Effector CD8-positive, alpha-beta T cell (primary cell): Measurements from ENCODE around the gene BRD3.

Experiments used
- DNase-seq: peaks from one replicate; lab custom pipeline; 2025; lab: John Stamatoyannopoulos, UW

Gene BRD3

DNA sequence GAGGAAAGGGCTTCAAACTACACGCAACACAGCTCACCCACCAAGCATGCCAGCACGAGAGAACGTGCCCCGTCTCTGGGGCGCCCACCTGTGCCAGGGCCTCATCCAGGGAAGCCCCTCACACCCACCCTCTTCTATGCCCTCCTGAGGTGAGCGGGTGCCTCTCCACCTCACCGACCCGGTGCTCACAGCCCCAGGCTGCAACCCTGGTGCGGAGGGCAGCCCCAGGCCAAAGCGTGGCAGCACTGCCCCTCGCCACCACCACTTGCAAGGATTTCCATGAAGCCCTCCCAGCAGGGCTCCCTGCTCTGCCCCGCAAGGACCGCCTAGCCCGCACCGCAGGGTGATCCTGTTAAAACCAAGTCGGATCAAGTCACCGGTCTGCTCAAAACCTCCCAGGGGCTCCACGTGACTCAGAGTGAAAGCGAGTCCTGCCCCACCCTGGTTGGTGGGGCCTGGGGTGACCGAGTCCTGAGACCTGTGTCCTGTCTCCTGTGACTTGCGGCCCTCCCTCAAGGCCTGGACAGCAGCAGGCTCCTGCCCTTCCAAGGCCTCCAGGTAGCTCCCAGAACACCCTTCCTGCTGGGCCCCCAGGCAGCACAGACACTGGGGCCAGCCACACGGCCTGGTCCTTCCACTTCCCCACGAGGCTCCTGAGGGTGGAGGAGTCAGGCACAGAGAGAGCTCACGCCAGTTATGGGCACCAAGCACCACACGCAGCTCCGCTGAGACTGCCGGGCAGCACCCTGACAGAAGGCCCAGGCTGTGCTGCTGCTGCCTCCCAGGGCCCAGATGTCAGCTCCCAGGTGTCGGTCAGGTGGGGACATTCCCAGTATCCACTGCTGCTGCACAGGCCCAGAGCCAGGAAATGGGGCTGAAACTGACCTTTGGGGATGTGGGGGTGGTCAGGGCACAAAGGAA is 12.7 kb downstream of the BRD3 start:
- no peak for DNase-seq

DNA sequence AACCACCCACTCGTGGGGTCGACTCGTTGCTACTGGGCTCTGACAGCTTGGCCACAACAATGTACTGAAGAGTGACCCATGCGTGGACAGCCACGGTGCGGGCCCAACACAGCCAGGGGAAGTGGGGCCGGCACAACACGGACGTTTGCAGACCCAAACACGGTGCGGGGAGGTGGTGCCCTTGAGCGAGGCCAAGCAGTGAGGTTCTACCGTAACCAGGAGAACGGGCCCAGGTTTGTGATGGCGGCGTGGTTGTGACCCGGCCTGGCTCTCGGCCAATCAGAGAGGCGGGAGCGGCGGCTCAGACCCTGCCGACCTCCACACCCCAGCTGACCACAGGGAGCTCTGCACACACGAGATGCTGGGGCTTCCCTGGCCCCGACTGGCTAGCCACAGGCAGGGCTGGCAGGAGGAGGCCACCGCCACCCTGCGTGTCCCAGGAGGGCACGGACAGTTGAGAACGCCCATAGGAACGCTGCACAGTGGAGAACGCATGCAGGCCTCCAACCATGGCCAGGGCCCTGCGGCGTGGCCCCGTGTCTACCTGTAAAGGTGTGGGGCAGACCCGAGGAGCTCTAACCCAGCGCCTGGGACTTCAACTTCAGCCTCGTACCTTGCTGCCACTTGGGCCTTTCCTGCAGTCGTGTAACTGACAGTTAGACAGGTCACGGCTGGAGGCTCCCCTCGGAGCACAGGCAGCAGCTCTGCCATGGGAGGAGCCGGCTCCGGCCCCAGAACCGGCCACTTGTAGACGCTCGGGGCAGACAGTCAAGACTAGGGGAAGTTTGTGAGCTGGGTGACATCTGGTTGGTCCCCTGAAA is 13.7 kb downstream of the BRD3 start:
- DNase-seq: no peak

DNA sequence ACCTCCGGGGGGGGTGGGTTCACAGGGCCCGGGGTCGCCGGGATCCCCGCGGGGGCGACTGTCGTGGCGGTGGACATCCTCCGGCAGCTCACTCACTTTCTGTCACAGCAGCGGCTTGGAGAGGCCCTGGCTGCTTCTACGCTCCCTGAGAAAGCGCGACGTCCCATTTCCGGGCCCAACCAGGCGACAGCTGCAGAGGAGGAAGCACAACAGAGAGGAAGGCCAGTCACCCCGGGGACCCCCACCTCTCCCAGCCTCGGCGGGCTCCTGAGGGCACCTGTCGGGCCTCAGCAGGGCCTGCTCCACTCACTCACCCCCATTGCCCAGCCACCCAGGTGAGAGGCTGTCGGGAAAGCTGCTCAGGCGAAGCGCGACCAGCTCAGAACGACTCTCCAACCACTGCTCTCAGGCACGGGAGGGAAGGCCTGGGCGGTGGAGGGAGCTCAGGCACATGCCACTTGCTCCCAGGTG is 14.4 kb downstream of the BRD3 start:
- no peak for DNase-seq

- DNase-seq: no peak
These were observed 14.9 kb downstream of the BRD3 start for GRCh38 chr9:134052941-134053340.

- no peak for DNase-seq
These were observed 15.3 kb downstream of the BRD3 start for GRCh38 chr9:134052491-134052890.

DNA sequence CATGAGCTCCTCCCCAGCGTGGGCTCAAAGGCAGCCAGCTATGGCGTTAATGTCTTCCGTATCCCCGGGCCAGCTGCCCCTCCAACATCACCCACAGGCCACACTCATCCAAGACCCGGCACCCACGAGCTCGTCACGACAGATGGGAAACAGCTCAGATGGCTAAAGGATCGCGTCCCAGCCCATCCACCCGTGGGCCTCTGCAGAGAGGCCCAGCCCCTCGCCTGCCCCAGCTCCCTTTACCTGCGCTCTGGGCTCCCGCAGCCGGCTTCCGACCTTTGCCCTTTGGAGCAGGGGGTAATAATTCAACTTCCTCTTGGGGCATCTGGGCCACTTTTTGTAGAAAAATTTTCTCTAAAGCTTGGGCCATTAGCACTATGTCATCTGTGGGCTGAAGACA is 16.5 kb downstream of the BRD3 start:
- DNase-seq: no peak

DNA sequence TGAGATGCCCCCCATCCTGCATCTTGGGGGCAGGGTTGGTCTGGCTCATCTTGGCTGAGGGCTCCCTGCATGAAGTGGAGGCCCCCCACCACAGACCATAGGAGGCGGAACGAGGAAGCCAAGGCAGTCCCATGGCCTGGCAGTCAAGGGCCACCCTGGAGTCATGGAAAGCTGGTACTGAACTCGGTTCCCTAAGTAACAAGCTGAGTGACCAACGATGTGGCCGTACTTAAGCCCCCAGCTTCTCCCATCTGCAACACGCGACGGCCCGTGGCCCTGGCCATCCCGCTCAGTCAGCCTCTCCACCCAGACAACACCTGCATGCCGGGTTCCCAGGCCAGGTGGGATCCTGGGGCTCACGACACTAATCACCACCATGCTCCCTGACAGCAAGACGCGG is 17.1 kb downstream of the BRD3 start:
- DNase-seq: no peak

GRCh38 chr9:134049772-134050588 is 17.8 kb downstream of the BRD3 start:
- no peak for DNase-seq

DNA sequence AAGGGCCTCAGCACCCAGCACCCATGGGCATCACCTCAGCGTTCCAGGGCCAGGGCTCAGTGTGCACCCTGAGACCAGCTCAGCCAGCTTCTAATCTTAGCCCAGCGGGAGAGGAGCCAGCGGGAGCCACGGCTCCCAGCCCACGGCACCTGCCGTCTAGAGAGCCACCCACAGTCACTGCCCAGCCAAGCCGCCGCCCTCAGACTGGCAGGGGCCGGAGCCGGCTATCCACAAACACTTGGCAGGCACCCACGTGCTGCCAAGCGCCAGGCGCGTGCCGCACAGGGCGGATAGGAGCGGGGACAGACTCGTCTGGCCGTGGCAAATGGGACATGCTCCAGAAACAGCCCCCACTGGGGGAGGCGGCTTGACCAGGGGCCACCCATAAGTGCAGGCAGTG is 18.6 kb downstream of the BRD3 start:
- no peak for DNase-seq

DNA sequence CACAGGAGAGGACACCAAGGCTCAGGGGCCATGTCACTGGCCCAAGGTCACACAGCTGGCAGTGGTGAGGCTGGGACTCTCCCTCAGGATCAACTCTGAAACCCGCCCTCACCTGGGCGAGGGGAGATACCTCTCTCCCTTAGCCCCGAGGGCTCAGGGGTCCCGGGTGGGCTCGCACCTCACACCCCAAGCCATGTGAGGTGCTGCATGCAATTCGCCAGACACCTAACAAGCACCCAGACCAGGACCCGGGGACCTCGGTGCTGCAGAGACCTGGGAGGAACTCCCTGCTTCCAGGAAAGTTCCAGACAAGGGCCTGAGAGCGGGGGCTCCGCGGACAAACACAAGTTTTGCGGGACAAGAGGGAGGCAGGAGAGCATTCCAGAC is 19.3 kb downstream of the BRD3 start:
- DNase-seq: no peak

DNA sequence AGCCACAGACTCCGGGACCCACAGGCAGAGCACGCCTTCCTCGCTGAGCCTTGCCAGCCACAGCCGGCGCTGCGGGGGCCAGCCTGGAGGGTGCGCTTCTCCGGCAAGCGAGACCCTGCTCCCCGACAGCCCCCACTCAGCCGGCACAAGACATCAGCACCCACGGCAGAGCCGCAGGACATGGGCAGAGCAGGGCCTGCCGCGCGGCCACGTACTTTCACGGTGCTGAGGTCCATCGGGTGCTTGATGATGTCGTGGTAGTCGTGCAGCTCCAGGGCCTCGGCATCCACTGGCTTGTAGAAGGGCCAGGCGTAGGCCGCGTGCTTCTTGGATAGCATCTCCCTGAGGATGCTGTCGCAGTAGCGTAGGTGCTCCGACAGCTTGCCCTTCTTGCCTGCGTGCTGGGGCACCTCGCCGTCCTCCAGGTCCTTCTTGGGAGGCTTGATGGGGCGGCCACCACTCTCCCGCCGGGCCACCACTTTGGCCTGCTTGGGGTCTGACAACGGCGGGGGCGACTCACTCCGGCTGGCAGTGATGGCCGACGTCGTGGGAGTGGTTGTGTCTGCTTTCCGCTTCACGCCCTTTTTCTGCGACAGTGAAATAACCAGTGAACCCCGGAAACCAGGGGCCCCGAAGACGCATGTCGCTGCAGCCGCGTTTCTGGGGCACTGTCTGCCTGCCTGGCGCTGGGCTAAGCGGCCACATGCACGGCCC is 19.8 kb downstream of the BRD3 start:
- no peak for DNase-seq

GRCh38 chr9:134046894-134047681 is 20.7 kb downstream of the BRD3 start:
- no peak for DNase-seq

- no peak for DNase-seq
These were observed 21.8 kb downstream of the BRD3 start for GRCh38 chr9:134045841-134046544.

DNA sequence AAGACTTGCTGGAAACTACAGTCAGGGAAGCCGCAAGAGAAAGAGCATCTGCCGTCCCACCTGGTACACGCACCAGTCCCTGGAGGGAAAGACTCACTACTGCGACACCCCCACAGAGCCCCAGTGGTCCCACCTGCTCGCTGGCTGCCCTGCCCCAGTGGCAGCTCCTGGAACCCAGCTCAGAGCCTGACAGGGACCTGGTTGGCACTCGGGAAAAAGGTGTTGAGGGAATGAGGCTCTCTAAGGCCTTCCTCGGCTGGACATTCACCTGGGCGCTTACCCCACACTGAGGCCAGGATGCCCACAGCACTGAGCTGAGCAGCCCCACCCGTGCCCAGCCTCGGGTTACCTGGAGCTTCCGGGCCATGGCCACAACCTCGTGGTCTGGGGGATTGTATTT is 22.9 kb downstream of the BRD3 start:
- DNase-seq: no peak

DNA sequence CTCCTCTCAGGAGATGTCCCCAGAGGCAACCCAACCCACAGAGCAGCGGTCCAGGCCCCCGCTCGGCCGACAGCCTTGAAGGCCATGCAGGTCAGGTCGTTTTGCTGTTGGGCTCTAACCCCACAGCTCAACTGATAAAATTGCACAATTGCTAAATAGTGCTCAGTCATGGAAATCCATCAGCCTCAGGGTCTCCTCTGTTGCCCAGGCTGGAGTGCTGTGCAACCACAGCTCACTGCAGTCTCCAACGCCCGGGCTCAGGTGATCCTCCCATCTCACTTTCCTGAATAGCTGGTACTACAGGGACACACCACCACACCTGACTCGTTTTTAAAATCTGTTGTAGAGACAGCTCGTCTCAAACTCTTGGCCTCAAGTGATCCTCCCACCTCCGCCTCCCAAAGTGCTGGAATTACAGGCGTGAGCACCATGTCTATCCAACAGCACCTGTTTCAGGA is 24.3 kb downstream of the BRD3 start:
- DNase-seq: no peak

GRCh38 chr9:134041649-134041962 is 26.2 kb downstream of the BRD3 start:
- no peak for DNase-seq

DNA sequence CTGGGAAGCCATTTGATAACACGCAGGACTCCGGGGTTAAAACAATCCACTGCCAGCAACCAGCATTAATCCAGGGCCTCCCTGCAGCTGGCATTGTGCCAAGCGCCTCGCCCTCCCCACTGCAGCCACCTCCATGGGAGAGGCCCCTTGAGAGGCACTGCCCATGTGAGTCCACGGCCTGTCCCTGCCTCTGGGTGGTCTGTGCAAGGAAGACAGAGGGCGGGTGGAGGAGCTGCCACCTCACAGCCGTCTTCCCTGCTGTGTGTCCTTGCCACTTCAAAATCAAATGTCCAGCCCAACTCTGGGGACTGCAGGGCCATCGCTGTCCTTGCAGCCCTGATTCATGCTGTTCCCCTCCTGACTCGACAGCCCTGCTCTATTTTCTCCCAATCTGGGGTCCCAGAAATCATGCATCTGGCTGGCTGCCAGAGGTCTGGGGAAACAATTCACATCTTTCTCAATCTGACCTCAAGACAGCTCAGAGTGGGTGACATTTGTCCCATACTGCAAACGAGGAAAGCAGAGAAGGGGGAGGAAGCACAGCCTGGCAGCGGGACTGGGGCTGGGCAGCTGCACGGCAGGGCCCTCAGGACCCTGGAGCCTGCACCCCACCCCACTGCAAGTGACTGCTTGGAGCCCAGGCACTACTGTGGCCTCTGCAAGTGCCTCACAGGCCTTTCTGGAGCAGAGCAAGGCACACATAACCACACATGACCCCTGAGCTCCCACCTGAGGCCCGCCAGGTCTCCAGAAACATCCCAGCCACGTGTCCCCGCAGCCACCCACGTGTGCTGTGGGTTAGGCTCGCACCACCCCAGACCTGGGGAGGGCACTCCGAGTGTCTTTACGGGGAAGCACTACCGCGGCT is 26.8 kb downstream of the BRD3 start:
- DNase-seq: no peak

DNA sequence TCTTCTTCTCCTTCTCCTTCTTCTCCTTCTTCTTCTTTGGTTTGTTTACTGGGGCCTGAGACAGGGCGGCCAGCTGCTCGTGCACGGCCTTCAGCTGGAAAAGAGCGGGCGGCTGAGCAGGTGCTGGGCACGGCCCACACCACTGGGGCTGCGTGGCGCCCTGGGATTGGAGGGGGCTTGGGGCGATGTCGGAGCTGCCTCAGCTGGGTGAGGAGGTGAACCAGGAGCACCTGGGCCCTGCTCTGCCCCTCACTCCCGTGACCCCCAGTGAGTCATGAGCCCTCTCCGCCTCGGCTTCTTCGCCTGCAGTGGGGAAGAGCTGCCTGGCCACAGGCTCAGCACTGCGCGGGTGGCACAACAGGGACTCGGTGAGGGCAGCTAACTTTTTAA is 27.7 kb downstream of the BRD3 start:
- DNase-seq: no peak
